GM23248 (cell line): ENCODE measurements around the gene SMARCAL1.

Experiments used
- EZH2 ChIP-seq: fragments of 200-600 bp; sonication (generic); IDR thresholded peaks from 2 replicates; pipeline ENCODE4 v1.6.1; 2018; ENCODE audit warnings: antibody characterized with exemption, mild to moderate bottlenecking; ENCODE audit not compliant: insufficient read depth, poor library complexity, severe bottlenecking
- EZH2phosphoT487 ChIP-seq: fragments of 200-600 bp; sonication (generic); IDR thresholded peaks from 2 replicates; pipeline ENCODE4 v1.6.1; 2018; ENCODE audit warnings: antibody characterized with exemption, moderate library complexity, mild to moderate bottlenecking, low read depth; ENCODE audit not compliant: insufficient read depth

- TF ChIP-seq EZH2 = no peak
- TF ChIP-seq EZH2phosphoT487 = no peak
Observed at GRCh38 chr2:216503697-216504375, 91.6 kb downstream of the SMARCAL1 start.
